GM11168 (cell line): ENCODE measurements around the gene NSMF.

Experiments used
- in situ Hi-C: fragments of 300-500 bp; cut with MboI; formaldehyde crosslinking; loops from one replicate; pipeline ENCODE4 v1.12.0; 2022; ENCODE audit warnings: low sequenced_read_pairs; ENCODE audit not compliant: unreplicated experiment

NSMF gene

GRCh38 chr9:137434498-137435380, 24.4 kb downstream of the NSMF start:
- in situ Hi-C loops: no loop called here

- in situ Hi-C loops: no loop called here
Measured at GRCh38 chr9:137433916-137434431, 25.2 kb downstream of the NSMF start.

- in situ Hi-C loops: no loop called here
Measured at GRCh38 chr9:137433349-137433915, 25.7 kb downstream of the NSMF start.

- in situ Hi-C loops: no loop called here
Measured at GRCh38 chr9:137432687-137433348, 26.3 kb downstream of the NSMF start.

- in situ Hi-C loops: no loop called here
Measured at GRCh38 chr9:137431416-137431931, 27.7 kb downstream of the NSMF start.

GRCh38 chr9:137430723-137431415, 28.3 kb downstream of the NSMF start:
- in situ Hi-C loops: no loop called here

- in situ Hi-C loops: no loop called here
Measured at GRCh38 chr9:137429974-137430722, 29.0 kb downstream of the NSMF start.

GRCh38 chr9:137429546-137429890, 29.6 kb downstream of the NSMF start:
- in situ Hi-C loops: no loop called here

- in situ Hi-C loops: no loop called here
Measured at GRCh38 chr9:137428841-137429545, 30.1 kb downstream of the NSMF start.

- in situ Hi-C loops: no loop called here
Measured at GRCh38 chr9:137428311-137428630, 30.9 kb downstream of the NSMF start.

GRCh38 chr9:137427454-137428310, 31.5 kb downstream of the NSMF start:
- in situ Hi-C loops: no loop called here

- in situ Hi-C loops: no loop called here
Measured at GRCh38 chr9:137426018-137426681, 33.0 kb downstream of the NSMF start.

GRCh38 chr9:137423514-137424291, 35.4 kb downstream of the NSMF start:
- in situ Hi-C loops: loop anchor here (25.0 kb wide), 1 partner anchor 311 kb away; the partner anchor contains the start of gene DPP7

GRCh38 chr9:137422604-137423513, 36.3 kb downstream of the NSMF start, which contains the start of the genes EXD3 and NOXA1:
Gene EXD3 (minus strand): TSS chr9:137423162. CDS start chr9:137395357, 27,805 bp downstream.
Gene NOXA1 (plus strand): TSS chr9:137423393. CDS start chr9:137423530, 137 bp downstream.
- in situ Hi-C loops: loop anchor here (25.0 kb wide), 1 partner anchor 311 kb away; the partner anchor contains the start of gene DPP7

- in situ Hi-C loops: loop anchor here (25.0 kb wide), 1 partner anchor 310 kb away; the partner anchor contains the start of gene DPP7
Measured at GRCh38 chr9:137421838-137422603, 37.1 kb downstream of the NSMF start.
